NCI-H2029 (cell line): Measurements from ENCODE around the gene NCK1.

Experiments
- DNase-seq: peaks from one replicate; lab custom pipeline; 2025; lab: John Stamatoyannopoulos, UW

The NCK1 gene

DNA sequence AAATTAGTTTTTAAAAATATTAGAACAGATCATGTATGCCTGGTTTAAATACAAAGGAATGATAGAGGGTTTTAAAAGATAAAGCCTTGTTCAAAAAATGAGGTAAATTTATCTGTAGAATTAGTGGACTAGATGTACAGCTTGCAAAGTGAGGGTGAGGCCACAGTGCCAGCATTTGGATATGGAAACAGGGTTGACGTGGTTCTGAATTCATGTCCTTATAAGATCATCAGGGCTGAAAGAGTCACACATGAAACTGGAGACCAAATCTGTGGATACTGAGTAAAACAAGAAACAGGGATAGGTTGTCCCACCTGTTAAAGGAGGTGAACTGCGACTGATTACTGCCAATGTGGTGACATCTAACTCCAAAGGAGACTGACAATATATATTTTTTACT is 46.3 kb downstream of the NCK1 start:
- no peak for DNase-seq

DNA sequence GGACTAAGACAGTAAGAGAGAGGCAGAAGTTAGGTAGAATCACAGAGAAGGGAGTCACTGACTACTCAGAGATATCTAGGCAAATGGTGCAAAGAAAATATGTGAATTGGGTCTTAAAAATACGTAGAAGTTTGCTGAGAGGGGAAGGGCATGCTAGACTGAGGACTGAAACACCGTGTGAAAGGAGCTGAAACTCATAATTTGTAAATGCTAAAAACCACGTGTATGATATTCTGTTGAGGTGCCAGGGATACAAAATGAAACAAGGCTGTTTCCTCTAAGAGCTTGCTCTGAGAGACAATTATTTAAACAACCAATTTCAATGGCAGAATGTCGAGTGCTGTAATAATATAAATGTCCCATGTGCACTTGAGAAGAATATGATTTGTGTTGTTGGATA is 47.2 kb downstream of the NCK1 start:
- no peak for DNase-seq

DNA sequence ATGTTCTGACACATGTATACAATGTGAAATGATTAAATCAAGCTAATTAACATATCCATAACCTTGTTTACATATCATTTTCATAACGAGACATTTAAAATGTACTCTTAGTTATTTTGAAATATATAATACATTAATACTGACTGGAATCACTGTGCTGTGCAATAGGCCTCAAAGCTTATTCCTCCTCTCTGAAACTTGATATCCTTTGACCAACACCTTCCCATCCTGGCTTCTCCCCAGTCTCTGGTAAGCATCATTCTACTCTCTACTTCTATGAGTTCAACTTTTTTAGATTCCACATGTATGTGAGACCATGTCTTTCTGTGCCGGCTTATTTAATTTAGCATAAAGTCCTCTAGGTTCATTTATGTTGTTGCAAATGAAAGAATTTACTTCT is 48.7 kb downstream of the NCK1 start:
- no peak for DNase-seq

DNA sequence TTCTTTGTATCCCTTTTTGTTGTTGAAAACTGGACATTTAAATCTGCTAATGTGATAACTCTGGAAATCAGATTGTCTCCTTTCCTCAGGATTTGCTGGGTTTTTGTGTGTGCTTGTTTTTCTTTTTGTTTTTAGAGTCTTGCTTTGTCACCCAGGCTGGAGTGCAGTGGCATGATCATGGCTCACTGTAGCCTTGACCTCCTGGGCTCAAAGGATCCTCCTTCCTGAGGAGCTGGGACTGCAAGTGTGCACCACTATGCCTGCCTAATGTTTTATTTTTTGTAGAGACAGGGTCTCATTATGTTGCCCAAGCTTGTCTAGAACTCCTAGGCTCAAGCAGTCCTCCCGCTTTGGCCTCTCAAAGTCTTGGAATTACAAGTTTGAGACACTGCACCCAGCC is 51.2 kb downstream of the NCK1 start:
- no peak for DNase-seq

DNA sequence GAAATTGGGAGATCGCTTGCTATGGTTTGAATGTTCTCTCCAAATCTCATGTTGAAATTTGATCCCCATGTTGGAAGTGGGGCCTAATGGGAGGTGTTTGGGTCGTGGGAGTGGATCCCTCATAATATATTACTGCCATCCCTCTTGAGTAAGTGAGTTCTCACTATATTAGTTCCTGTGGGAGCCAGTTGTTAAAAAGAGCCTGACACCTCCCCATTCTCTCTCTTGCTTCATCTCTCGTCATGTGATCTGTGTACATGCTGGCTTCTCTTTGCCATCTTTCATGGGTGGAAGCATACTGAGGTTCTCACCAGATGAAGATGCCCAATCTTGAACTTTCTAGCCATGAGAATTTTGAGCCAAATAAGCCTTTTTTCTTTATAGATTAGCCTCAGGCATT is 52.7 kb downstream of the NCK1 start:
- DNase-seq: no peak

DNA sequence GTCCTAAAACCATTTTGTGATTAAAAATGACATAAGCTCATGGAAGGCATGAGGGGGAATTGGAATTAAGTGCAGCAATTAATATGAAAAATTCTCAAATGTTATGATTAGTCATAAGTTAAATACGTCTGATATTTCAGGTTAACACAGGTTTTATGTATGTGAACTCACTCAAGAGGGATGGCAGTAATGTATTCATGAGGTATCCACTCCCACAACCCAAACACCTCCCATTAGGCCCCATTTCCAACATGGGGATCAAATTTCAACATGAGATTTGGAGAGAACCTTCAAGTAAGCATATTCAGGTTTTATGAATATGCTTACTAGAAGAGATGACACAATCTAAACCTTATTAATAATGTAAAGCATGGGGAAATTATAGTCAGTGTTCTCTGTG is 54.2 kb downstream of the NCK1 start:
- DNase-seq: no peak

DNA sequence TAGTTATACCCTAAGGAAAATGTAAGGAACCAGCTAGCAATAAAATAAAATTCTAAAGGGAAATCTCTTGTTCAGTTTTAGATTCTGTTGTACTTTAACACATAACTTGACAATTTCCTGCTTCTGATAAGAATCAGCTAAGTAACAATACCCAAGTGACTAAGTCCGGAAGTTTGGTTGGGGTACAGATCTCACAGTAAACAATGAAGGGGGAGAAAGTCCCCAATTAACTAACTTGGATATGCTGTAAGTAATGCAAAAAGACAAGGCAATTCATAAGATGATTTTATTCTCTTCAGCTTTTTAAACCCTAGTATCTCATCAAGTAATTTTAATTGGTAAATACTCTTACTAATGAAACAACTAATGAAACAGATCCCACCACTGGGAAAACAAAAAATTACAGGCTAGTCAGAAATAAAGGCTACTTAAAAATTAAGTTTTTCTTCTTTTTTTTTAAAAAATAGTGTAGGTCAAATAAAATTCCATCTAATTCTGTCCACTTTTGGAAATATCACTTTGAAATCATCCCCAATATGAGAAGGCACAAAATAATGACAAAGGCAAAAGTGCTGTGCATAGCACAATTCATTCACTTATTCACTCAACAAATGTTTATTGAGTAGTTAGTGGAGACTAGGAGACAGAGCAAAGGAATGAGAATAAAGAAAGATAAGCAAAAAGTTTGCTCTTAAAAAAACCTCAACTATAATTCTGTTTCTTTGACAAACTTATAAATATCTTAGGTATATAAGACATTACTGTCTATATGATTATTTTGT is 58.0 kb downstream of the NCK1 start:
- DNase-seq: no peak

DNA sequence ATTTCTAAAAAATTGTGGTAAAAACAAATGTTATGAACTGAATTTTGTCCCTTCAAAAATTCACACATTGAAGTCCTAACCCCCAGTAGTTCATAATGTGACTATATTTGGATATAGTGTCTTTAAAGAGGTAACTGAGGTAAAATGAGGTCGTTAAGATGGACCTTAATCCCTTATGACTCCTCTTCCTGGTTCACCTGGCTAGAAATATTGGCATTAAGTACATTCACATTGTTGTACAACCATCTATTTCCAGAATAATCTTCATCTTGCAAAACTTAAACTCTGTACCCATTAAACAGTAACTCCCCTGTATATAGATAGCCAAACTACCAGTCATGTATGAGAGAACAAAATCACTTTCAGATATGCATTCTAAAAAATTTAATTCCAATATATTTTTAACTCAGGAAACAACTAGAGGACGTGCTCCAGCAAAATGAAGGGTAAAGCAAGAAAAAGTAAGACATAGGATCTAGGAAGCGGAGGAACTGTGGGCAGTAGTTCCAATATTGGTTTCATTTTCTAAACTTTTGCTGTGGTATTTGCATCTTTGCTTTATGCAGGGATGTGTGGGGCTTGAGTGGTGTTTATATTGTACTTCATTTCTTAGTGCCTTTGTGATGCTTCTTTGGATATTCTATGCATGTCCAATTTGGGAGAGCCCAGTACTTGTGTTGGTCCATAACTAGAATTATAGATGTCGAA is 59.0 kb downstream of the NCK1 start:
- no peak for DNase-seq

DNA sequence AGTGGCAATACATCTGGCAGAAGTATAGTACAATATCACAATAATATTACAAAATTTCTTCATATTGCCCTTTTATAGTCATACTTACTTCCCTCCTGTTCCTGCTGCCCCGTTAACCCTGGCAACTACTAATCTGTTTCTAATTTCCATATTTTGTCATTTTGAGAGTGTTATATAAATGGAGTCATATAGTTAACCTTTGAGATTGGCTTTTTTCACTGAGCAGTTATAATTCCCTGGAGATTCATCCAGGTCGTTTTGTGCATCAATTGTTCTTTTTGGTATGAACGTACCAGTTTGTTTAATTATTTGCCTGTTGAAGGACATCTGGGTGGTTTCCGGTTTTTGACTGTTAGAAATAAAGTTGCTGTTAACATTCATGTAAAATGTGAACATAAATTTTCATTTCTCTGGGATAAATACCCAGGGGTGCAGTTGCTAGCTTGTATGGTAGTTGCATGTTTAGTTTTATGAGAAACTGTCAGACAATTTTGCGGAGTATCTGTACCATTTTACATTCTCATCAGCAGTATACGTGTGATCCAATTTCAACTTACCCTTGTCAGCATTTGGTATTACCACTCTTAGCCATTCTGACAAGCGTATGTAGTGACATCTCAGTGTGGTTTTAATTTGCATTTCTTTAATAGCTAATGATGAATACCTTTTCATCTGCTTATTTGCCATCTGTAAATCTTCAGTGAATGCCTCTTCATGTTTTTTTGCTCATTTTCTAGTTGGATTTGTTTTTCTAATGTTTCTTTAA is 63.6 kb downstream of the NCK1 start:
- DNase-seq: no peak

DNA sequence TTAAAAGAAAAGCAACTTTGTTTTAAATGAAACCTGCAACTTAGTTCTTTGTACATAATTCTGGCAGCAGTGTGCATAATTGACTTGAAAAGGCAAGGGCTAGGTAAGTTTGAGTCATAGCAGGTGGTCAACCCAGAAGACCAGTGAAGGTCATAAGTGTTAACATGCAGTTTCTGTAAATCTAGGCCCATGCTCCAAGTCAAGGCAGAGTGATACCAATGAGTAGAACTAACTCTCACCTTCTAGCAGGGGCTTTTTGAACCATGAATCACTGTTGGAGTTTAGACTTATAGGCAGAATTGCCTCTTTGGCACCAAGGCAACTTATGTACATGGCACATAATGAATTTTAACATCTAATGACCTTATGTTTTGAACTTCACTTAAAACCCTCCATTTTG is 66.2 kb downstream of the NCK1 start:
- no peak for DNase-seq

DNA sequence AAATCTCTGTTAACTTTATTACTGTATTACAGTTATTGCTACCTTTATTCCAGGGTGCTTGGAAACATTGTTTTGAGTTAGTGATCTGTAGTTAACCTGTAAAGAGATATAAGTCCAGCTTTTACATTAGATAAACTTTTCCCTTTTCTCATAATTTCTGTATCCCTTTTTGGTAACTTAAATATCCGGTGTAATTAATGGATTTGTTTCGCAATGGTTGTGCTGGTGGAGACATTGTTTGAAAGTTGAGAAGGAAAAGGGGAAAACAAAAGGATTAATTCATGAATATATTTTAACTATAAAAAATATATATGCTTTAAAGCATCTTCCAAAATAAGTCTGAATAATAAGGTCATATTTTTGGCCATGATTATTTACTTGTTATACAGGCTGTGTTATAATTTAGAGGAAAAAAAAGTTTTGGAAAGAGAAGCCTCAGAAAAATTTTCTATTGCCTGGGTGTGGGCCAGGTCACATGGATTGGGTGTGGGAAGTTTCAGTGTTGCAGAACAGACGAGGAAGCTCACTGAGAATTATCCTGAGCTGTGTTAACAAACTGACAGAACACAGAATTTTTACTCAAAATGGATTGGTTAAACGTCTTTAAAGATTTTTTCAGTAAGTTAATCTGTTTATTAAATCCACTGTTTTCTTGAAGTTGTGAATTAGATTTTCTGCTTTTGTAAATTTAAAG is 68.1 kb downstream of the NCK1 start:
- no peak for DNase-seq

DNA sequence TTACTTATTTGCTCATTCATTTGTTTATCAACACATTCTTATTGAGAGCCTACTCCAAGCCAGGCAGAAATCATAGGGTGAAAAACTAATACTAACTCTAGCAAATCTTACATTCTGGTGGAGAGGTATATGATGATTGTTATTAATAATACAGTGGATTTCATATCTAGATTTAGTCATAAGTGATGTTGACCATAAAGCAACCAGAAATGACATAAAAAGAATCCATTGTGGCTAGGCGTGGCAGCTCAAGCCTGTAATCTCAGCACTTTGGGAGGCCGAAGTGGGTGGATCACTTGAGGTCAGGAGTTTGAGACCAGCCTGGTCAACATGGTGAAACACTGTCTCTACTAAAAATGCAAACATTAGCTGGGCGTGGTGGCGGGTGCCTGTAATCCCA is 69.6 kb downstream of the NCK1 start:
- no peak for DNase-seq

DNA sequence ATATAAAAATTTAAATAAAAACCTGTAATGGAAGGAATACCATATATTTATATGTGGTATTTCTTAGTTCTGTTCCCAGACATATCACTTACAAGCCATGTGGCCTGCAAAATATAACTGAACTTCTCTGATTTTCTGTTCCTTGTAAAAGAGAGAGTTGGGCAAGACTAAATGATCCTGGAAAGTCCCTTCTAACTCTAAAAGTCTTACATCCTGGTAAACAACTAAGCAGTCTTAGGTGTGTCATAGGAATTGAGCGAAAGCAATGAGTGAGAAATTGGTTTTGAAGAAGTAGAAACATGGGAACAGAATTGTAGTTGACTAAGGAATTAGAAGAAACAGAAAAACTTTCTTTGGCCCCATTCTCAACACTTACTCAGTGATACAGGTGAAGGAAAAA is 70.5 kb downstream of the NCK1 start:
- no peak for DNase-seq

DNA sequence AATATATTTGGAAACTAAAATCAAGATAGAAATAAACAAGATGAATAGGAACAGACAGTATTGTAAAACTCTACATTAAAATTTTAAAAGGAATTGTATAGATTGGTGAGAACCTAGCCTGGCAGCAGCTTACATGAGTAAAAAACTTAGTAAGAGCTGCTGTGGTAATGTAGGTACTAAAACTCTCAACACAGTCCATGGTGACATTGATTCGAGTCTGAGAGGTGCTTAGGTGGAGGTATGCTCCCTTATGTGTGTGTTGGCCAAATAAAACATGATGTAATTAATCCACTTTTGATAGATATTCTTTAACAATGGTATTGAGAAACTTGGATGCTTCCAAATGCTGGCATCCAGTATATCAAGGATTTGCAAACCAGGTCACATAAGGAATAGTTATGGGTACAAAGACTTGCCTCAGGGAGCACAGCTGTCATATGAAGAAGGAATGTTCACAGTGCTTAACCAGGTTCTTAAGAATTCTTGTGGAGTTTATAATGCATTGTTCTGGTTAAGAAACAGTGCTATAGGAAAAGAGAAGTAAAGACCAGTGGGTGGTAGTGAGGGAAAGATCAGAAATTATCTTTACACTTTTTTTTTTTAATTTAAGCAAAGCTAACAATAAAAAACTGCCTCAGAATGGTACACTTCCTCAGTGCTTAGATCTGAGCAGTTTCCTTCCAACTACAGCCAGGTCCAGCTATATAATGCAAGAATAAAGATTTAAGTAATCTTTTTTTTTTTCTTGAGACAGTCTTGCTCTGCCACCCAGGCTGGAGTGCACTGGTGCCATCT is 71.2 kb downstream of the NCK1 start:
- no peak for DNase-seq

DNA sequence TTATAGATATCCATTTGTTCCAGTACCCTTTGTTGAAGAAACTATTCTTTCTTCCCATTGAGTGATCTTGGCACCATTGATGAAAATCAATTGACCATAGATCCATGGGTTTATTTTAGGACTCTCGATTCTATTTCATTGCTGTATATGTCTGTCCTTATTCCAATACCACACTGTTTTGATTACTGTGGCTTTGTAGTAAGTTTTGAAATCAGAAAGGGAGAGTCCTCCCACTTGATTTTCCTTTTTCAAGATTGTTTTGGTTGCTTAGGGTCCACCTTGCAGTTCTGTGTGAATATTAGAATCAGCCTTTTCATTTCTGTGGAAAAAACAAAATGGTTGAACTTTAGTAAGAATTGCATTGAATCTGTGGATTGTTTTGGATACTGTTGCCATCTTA is 75.2 kb downstream of the NCK1 start:
- no peak for DNase-seq

DNA sequence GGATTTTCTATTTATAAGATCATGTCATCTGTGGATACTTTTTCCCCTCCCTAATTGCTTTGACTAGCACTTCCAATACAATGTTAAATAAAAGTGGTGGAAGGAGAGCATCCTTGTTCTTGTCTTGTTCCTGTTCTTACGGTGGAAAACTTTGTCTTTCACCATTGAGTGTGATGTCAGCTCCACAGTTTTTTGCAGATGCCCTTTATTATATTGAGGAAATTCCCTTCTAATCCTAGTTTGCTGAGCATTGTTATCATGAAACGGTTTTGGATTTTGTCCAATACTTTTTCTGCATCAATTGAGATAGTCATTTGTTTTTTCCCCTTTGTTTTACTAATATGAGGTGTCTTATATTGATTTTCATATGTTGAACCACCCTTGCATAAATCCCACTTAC is 75.8 kb downstream of the NCK1 start:
- DNase-seq: no peak

DNA sequence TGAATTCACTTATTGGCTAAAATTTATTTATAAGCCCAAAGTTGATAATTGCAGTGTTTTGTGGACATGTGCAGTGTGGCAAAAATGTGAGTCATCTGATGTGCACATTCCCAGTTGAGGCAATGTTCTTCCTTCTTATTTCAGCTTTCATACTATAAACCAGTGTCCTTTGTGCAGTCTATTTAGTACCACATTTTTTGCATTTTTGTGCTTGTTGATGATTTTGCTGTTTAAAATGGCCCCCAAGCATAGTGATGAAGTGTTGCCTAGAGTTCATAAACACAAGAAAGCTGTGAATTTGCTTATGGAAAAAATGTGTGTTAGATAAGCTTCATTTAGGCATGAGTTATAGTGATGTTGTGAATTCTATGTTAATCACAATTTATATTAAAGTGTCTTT is 76.3 kb downstream of the NCK1 start:
- DNase-seq: no peak

DNA sequence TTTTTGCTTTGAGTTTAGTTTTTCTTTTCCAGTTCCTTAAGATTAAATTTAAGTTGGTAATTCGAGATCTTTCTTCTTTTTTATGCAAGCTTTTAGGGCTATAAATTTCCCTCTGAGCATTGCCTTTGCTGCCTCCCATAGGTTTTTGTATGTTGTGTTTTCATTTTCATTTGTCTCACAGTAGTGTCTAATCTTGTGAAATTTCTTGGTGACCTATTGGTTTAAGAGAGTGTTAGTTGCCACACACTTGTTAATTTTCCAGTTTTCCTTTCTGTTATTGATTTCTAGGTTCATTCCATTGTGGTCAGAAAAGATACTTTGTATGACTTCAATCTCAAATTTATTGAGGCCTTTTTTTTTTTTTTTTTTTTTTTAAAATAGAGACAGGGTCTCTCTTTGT is 77.5 kb downstream of the NCK1 start:
- DNase-seq: no peak

DNA sequence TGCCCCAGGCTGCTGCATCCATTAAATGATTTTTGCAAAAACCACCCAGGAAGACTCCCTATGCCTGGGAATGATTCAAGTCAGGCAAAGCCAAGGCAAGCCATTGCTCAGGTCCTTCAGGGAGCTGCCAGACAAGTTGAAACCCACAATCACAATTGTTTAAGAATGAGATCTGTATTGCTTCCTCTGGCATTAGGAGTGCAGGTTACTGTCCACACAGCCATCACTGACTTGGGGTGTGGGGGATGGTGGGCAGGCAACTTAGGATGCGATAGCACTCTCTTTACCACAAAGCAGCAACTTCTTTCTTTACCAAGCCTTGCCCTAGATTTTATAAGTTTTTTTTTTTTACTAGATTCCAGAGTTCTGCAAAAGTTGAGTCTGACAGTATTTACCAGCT is 80.8 kb downstream of the NCK1 start:
- DNase-seq: no peak

DNA sequence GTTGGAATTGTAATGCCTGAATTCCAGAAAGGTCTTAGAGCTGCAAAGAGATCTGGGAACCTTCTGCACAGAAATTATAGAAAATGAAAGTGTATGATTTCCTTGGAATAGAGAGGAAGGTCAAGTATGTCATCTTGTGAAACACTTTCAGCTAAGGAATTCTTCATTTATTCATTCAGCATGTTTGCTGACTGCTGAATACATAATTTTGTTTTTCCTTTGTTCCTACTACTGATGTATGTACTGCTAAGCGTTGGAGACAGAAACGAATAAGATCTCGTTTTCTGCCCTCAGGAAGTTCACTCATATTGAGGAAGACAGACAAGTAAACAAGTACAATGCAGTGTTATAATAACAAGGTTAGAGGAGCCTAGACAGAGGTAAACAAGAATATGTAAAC is 81.4 kb downstream of the NCK1 start:
- DNase-seq: no peak

DNA sequence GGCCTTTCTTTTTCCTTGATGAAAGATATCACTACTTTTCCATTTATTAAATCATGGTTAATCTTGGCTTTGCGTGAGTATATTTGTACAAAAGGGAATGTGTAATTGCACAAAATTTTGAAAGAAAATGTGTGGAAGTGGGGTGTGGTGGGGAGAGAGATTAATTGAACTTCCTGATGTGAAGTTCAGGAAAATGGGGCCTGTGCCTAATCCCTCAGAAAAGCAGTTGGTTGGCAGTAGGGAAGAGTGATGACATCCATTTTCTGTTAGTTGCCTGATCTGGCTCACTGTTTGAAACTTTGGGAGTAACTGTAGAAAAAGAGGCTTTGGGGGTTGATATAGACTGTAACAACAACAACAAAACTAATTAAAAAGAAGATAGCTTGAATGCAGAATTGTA is 85.0 kb downstream of the NCK1 start:
- no peak for DNase-seq

DNA sequence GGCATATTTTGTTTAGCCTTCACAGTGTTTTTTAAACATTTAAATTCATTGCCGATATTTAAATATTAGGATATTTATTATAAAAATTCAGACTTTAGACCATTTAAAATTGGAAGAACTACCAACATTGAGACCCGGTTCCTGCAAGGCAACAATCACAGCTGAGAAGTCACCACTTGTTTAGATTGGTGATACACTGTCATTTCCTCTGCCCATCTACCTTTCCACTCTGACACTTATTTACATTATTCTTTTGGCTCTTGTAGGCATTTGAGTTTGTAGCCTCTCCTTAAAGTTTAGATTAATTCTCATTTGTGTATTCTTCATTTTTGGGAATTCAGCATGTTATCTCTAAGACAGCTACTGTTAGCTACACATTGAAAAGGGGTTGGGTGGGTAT is 85.5 kb downstream of the NCK1 start:
- no peak for DNase-seq
